NCI-H524 treated with DMSO at 0.1 percent for 48 hours (cell line): ENCODE data around the gene ZSWIM6.

Experiments
- DNase-seq: peaks from one replicate; lab custom pipeline; 2025; lab: John Stamatoyannopoulos, UW

Gene ZSWIM6

DNA sequence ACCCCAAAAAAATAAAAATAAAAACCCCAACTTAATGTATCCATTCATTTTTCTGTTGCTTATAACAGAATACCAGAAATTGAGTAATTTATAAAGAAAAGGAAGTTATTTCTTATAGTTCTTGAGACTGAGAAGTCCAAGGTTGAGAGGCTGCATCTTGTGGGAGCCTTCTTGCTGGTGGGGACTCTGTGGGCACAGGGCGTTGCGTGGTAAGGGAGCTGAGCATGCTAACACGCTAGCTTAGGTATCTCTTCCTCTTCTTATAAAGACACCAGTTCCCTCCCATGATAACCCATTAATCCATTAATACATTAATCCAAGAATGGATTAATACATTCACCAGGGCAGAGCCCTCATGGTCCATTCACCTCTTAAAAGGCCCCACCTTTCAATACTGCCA, 150.9 kb downstream of the ZSWIM6 start:
- no peak for DNase-seq

DNA sequence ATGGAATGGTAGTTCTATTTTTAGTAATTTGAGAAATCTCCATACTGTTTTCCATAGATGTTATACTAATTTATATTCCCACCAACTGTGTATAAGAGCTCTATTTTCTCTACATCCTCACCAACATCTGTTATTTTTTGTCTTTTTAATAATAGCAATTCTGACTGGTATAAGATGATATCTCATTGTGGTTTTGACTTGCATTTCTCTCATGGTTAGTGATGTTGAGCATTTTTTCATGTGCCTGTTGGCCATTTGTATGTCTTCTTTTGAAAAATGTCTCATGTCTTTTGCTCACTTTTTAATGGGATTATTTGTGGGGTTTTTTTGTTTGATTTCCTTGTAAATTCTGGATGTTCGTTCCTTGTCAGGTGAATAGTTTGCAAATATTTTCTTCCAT, 154.4 kb downstream of the ZSWIM6 start:
- no peak for DNase-seq

DNA sequence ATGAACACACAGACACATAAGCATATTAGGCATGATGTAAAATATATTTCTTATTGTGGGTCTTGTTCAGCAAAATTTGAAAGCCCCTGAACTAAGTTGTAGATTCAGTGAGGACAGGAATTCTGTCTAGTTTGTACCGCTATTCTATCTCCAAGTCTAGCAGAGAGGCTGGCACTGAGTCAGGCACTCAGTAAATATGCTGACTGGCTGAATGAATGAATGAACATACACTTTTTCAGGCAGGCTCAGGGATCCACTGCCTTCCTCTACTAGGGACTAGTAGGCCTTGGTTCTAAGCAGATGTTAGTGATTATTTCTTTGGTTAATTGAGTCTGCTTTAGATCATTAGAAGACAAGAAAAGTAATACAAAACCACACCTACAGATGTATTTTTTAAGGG, 157.5 kb downstream of the ZSWIM6 start:
- no peak for DNase-seq

DNA sequence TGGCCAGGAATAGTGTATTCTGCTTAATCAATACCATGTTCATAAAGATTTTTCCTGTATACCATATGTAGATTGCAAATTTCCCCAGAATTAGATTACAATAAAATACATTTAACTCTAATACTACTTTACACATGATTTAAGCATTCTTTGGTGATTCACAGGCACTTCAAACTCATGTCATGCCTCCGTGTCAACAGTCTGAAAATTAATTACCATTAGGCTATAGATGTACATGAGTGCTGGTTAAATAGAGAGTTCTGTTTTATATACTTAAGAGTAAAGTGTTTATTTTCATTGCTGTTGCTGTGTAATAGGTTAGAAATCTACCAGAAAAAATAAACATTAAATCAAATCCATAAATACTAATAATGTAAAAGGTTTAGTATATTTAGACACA, 159.8 kb downstream of the ZSWIM6 start:
- no peak for DNase-seq

DNA sequence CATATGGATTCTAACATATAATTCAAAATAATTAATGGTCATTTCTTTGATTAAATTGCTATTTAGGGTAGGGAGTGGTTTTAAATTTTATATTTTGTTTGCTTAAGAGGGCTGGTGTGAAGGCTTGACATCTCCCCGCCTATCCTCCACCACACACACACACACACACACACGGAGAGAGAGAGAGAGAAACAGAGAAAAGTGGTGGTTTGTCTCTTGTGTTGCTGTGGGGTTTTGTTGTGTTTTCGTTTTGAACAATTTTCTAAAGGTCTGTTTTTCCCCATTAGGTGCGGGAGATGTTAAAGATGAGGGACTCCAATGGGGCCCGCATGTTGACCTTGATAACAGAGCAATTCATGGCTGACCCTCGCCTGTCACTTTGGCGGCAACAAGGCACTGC, 161.9 kb downstream of the ZSWIM6 start:
- DNase-seq, result no peak

DNA sequence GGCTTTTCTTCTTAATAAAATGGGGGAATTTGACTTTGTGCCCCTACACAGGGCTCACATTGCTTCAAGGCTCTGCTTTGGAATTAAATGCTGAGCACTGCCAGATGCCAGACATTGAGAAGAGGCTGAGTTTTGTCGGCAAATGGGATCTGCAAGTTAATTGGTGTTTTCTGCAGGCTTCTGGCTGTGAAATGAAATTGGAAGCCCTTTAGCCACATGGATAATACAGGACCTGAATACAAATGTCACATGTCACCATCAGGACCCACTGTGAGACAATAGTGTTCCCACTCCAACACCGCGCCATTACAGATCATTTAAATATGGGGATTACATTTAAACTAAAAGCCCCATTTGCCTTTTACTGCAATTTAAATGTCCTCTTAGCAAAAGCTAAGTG, 164.4 kb downstream of the ZSWIM6 start:
- peak; percentile 45 for DNase-seq

DNA sequence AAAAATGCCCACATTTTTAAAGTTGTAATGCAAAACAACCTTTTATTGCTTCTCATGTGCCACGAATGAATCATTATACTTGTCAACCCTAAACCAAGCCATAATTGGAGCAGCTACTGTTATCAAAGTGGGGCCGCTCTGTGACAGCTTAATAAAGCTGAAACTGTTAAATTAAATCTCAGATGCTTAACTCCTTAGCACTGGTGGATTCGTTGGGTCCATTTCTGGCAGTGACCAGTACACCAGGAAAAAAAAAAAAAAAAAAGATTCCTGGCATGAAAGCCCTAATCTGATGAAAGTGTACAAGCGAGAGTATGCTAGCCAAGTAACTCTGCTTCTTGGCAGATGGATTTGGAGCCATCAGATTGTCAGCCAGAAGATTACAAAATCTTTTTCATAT, 164.8 kb downstream of the ZSWIM6 start:
- DNase-seq, result no peak

DNA sequence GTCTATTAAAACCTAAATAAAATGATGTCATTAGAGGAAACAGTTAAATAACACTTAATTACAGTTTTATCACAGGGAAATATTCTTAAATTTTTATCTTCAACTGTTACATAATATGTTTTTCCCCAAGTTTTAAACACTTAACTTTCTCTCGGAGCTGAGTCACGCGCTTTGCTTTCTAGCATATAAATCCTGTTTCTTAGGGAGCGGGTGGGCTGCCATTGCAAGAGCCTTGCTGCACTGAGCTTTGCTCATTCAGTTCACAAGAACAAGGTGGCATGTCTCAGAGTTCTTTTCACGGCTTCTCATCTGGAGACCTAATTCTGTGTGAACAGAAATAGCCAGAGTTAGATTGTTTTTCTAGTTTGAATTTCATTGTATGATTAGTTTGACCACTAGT, 166.1 kb downstream of the ZSWIM6 start:
- no peak for DNase-seq

DNA sequence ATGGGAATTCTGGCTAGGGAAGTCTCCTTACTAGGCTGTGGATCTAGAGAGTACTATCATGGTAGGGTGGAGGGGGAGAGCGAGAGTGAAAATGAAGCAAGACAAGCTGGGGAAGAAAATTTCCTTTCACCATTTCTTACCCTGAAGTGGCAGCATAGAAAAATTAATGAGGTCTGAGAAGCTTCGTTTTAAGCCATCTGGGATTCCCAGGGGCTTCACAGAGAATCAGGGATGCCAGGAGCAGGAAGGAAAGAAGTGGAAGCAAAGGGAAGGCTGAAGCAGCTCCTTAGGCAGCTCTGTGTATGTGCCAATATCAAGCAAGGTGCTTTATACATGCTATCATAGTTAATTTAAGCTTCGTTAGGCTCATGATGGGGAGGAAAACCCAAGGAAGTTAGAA, 169.9 kb downstream of the ZSWIM6 start:
- DNase-seq, result no peak

DNA sequence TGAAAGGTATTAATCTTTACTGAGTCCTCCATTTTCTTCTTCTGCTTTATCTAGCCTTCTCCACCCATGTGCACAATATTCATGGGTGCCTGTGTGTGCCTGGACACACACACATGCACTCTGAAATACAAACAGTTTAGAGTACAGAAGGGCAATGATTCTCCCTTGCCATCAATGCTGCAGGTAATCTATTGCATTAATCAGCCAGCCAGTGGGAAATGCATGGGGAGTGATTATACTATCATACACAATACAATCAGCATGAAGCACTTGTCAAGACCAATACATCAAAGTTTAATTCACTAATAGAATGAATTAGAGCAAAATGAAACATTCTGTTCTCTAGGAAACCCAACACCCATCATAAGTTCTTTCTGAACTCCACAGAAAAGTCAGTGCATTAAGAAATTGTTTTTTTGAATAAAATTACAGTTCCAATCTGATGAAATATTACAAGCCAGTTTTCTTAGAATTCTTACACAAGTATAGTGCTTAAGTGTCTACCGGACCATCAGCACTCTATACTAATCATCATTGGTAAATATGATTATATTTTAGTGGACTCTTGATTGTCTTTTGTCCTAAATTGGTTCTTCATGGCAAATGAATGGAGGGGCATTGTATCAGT, 172.2 kb downstream of the ZSWIM6 start:
- no peak for DNase-seq

DNA sequence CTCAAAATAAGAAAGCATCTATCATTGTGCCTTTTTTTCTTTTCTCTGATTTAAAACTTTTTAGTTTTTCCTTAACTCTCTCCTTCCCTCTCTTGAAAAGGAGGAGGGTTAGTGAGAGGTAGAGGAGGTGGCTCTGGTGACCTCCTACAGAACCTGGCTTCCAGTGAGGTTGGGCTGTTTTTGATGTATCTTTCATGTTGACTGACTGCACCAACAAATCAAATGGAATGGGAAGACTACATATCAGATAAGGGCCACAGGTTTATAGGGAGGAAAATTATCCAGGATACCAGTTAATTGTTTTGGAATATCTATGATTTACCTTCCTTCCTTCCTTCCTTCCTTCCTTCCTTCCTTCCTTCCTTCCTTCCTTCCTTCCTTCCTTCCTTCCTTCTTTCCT, 173.2 kb downstream of the ZSWIM6 start:
- no peak for DNase-seq

DNA sequence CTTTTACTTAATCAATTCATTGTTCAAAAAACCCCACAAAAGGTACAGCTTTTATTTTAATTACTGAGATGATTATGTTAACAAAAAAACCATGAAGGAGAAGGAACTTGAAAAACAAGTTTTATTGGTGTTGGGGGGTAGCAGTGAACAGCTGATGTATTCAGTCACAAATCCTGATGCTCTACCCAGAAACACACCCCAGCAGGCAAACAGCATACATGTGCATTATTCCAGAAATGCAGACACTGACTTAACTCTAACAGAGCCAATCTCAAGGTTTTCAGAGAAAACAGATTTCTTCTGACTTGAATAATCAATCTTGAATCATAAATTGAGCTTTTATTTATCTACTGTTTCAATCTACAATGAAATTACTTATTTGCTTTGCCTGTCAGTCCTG, 175.2 kb downstream of the ZSWIM6 start:
- no peak for DNase-seq

DNA sequence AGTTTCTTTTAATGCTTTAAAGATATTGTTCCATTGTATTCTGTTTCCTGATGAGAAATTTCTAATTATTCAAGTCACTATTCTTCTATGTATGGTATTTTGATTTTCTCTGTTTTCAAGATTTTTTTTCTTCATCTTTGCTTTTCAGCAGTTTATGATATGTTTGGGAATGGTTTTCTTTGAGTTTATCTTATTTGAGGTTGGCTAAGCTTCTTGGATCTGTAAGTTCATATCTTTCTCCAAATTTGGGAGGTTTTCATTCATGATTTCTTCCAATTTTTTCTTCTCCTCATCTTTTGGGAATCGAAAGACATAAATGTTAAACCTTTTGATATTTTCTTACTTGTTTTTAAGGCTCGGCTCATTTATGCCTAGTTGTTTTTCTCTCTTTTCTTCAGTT, 184.9 kb downstream of the ZSWIM6 start:
- DNase-seq, result no peak

DNA sequence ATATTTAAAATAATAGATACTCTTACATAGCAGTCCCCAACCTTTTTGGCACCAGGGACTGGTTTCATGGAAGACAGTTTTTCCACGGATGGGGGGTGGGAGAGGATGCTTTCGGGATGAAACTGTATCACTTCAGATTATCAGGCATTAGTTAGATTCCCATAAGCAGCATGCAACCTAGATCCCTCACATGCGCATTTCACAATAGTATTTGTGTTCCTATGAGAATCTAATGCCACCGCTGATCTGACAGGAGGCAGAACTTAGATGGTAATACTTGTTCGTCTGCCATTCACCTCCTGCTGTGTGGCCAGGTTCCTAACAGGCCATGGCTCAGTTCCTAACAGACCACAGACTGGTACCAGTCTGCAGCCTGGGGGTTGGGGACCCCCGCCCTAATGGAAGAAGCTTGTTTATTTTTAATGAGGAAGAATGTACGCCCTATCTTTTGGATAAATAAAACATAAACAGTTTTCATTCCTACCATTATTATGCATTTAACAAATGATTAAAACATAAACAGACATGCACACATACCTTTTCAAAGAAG, 187.7 kb downstream of the ZSWIM6 start:
- DNase-seq, result no peak

DNA sequence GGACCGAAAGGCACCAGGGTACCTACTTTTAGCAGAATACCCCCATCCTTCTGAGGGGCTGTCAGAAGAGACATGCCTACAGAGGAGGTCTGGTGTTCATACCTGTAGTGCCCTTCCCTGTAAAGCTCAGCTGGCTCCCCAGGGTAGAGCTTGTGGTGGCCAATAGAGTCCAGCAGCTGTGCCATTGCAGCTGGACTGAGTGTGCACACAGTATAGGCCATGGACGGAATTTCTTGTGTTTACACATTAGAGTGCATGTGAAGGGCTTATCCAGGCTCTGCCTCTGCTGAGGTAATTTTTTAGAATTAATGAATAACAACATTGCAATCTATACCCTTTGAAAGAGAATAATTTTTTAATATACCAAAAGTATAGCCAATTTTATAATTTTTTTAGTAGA, 191.0 kb downstream of the ZSWIM6 start:
- no peak for DNase-seq

DNA sequence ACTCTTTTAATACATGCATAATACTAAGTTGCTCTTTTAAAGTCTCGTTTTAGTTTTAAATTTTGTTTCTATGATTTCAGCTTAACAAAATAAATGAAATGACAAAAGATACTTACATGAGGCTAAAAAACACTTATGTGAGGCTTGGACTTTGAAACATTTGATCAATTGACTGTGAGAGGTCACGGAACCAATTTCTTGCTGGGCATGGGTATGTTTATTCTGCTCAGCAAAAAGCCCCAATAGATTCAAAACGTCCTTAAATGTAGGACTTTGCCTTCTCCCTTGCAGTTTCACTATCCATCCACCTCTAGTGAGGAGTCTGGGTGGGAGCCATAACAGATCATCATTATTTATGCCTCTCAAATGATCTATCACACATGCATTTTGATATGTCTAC, 191.9 kb downstream of the ZSWIM6 start:
- DNase-seq, result no peak

DNA sequence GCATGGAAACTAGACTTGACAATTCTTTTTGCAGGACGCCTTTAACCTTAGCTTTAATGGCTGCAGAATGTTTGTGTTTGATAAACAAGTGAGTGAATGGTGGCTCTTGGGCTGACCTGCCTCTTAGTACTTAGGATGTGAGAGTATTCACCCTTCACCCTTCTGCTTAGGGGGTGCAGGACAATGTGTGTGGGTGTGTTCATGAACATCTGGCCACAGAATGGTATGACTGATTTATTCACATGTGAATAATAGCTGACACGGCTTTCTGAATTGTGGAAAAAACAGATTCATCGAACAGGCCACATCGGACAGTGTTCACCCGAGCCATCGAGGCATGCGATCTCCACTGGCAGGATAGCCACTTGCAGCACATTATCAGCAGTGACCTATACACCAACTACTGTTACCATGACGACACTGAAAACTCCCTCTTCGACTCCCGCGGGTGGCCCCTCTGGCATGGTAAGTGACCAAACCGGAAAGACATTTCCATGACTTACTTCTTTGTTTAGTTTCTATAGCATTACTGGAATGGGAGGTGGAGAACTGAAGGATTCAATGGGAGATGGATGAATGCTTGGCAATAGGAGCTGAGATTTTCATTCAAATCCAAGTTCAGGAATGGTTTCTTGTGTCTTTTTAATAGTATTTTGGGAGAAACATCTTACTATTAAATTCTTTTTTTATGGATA, 193.6 kb downstream of the ZSWIM6 start:
- DNase-seq, result no peak

DNA sequence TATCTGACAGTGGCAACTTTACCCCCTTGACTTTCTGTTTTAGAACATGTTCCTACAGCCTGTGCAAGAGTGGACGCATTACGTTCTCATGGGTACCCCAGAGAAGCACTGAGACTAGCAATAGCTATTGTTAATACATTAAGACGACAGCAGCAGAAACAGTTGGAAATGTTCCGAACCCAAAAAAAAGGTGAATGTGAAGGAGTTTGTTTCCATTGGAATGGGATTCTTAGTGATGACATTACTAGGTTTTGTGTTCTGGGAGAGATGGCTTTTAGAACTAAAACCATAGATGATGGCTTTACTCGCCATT, 194.1 kb downstream of the ZSWIM6 start:
- DNase-seq, result no peak

DNA sequence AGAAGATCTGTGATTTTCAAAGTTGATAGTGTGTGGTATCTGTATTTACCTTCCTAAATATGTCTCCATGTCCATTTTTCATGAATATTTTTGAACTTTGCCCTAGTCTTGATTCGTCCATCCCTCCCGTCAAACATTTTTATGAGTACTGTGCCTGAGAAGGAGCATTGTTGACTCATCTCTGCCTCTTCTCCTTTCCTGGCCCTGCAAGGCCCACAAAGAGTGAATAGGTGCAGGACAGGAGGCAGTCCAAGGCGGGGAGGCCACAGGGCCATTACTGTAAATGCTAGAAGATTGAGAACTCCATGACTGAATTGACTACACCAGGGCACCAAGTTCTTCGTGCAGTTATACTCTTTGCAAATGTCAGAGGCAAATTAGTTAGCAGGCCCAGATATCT, 200.9 kb downstream of the ZSWIM6 start:
- no peak for DNase-seq

DNA sequence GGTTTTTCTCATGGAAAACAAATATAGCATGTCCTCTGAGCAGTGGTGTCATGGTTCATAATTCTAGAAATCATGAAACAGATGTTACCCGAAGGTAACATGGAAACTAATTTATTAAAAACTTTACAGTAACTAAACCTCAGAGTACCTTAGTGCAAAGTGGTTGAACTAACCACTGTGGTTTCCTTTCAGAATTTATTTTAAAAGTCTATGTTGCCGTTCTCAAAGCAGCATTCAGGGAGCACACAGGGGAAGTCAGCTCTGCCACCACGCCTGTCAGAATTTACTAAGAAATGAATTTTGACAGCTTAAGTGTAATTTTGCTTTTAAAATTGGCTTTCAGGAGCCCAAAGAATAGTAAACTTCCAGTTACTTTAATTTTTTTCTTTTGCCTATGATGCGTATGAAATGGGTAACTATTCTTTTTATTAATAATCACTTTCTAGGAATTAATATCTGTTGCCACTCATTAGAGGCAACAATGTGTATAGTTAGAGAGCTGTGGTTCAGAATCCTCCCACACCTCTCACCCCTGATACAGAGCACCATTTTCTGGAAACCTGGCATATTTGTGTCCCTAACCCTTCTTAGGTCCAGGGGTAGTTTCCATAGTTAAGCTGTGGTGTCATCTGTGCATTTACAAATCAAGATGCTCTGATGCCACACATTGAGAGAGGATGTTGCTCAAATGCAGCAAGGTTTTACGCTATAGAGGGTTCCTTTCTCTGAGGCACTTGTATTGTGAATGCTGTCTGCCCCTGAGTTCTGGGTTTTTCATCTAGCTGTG, 202.6 kb downstream of the ZSWIM6 start:
- DNase-seq, result no peak

DNA sequence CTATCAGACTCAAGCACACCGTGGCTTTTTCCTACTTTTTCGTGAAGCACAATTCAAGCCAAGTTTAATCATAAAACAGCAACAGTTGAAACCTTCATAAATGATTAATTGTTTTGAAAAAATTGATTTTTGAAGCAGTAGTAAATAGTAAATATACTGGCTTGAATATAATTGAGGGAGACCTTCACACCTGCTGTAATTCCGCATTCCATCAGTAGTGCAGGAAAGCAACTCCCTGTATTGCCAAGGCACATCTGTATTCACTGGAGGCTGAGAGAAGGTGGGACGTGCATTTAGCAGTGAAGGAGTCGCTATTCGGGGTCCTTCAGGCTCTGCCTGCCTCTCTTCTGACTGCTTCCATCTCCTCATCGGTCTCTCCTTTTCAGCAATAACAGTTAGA, 203.8 kb downstream of the ZSWIM6 start:
- no peak for DNase-seq

DNA sequence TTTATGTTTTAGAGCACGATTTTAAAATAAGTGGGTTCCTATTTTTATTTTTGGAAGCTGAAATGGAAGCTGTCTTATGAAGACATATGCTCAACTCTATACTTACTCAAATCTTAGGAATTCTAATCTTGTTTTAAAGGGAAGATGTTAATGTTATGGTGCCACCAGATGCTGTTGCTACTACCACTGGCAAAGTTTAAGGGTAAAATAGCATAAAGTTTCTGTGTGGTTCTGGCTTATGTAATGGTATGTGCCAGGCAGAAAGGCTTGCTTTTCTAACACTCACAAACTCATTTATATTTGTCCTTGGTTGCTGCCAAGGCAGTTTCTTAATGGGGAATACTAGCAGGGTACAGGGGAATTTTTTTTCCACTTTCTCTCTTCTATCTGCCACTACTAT, 204.9 kb downstream of the ZSWIM6 start:
- DNase-seq, result no peak
